ENCODE measurements around the gene AKR1C1.
"Not testable (repeated sequence)": the region's sequence is repeated elsewhere in the genome, so short reads cannot be mapped to it uniquely, and the experiment has no call there.

GRCh38 chr10:4992564-4992963, 29.3 kb downstream of the AKR1C1 start:
- not testable (repeated sequence) for TF ChIP-seq CTCF, POLR2A (IDR thresholded peaks at IDR 0.05)
